NCI-H526 (cell line): ENCODE results near the gene OLFML2B.

Experiments
- DNase-seq, 2 experiments: peaks; one replicate each; lab custom pipeline; 2025; lab: John Stamatoyannopoulos, UW

Gene OLFML2B

GRCh38 chr1:162006081-162006480, 17.6 kb downstream of the OLFML2B start:
- no peak for DNase-seq

GRCh38 chr1:162004441-162004950, 19.2 kb downstream of the OLFML2B start:
- DNase-seq = no peak

GRCh38 chr1:162003830-162004215, 19.8 kb downstream of the OLFML2B start:
- DNase-seq = no peak

DNA sequence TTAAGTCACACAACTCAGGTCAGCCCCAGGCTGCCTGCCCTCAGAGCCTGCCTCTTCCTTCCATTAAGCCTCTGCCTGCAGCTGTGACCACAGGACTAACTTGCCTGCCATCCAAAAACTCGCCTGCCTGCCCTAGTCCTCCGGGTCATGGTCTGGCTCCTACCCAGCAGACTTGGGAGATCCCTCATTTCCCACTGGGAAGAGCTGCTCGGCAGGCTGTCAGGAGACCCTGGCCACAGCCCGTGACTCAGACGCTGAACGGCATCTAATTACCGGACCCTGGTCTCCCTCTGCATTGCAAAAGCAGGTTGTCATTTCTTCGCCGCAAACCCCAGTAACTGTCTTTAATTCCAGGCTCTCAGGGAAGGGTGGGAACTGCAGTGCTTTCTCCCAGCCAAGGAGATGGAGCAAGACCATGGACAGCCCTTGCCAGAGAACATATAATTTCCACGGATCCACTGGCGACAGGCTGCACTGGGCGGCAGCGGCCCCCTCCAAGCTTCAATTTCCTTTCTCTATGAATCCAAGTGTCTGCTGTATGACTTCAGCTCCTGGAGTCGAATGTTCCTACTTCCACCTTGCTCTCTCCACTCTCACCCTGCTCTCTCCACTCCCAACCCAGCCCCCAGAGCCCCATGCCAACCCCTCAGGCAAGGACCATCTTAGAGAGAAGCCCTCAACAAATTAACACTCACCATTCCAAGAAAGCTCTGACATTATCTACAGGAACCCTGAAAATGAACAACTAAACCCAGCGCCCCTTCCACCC, 20.4 kb downstream of the OLFML2B start:
- DNase-seq = no peak

DNA sequence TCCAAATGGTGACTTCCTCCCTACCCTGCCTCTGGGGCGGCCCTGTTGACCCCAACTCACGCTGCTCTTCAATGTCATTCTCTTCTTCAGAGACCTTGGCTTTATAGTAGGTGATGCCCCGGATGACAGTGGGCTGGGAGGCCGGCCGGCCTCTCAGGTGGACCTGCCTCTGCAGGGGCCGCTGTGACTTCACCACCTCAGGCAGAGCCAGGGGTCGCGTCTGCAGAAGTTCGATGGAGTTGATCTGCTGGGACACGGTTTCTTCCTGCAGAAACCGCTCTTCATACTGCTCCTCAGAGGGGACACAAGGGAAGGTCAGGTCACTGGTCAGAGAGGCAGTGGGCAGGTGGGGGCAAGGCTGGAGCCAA, 23.6 kb downstream of the OLFML2B start:
- no peak for DNase-seq

DNA sequence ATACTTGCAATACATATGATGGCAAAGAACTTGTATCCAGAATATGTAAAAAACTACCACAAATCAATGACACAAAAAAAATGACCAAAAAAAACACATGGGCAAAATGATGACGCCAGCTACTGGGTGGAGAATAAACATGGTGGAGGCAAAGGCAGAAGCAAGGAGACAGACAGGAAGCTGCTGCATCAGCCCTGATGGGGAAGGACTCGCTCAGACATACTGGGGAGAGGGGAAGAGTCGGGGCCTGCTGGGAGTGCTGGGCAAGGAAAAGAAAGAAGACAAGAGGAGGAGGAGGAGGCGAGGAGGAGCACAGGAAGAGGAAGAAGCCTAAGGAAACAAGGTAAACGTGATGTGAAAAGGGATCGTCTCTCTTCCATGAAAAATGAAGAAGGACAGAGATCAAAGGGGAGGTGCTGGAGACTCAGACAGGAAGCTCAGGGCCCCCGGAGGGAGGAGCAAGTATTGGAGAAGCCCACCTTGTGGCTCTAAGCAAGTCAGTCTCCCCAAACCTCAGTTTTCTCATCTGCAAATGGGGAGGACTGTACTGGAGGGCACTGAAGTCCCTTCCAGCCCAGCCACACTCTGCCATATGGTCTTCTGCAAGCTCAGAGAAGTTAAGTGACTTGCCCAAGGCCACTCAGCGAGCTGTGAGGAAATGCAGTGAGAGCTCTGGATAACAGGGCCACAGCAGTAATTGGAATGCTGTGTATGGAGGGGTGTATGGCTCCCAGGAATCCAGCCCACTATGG, 24.2 kb downstream of the OLFML2B start:
- no peak for DNase-seq

GRCh38 chr1:161998811-161999210, 24.9 kb downstream of the OLFML2B start:
- DNase-seq = no peak

DNA sequence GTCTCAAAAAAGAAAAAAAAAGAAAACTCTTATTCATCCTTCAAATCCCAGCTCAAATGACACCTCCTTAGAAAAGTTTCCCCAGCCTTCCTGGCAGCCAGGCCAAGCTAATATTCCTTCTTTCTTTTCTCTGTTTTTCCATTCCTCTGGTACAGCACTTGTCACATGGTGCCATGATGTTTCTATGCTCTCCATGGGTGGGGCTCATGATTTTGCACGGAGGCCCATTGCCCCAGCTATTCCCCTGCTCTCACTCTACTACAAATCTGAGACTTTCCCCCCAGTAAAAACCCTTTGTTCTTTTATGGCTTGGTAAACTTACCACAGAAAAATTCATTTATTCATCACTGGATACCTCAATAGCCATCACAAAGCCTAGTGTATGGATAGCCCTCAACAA, 26.5 kb downstream of the OLFML2B start:
- no peak for DNase-seq

- DNase-seq = no peak
These were observed 29.4 kb downstream of the OLFML2B start for GRCh38 chr1:161994175-161994668.

DNA sequence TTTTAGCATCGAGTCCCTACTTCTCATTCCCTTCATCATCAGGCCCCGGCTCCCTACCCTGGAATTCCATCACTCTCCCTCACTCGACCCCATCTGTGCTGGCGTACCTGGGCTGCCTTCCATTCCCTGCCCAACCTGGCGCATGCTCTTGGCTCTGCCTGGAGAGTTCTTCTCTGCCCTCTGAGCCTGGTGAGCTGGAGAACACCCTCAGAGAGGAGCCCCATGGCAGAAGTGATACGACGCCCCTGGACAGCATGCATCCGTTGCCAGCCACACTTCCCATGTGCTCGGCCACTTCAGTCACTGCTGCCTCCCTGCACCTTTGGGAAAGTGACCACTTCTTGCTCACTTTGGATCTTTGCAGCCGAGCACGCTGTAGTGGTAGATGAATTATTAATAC, 30.1 kb downstream of the OLFML2B start:
- DNase-seq = no peak

GRCh38 chr1:161989786-161990185, 33.9 kb downstream of the OLFML2B start:
- DNase-seq = no peak

GRCh38 chr1:161989108-161989507, 34.6 kb downstream of the OLFML2B start:
- DNase-seq = no peak

DNA sequence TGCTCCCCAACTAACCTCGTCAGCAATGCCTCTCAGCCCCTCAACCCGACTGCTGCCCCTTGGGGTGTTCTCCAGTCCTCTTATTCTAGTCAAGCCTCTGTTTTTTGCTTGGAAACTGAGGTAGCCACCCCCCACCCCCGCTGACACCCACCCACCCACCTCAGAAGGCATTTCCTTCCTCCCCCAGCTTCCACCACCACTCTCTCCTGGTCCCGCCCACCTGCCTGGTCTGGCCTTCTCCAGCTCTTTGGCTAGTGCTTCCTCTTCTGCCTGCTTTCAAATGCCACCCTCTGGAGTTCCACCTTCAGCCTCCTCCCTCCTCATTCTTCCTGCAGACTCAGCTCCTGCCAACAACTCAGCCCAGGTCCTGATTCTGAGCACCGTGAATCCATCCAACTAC, 35.3 kb downstream of the OLFML2B start:
- DNase-seq = no peak

DNA sequence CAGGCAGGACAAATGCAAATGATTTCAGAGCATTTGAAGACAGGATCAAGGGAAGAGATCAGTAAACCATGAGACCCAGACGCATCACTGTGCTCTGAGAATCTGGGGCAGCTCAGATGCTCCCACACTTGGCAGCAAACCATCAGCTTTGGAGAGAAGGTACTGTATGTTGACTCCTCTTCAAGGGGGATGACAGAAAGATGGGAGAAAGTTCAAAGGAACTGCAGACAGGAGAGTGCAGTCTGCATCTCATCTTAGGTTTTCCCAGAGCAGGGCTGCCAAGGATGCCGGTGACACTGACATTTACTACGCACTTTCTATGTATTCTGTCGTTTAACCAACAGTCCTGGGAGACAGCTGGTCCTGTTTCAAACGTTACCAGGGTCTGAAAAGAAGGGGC, 35.8 kb downstream of the OLFML2B start:
- DNase-seq = peak; percentile 12 to 70

- no peak for DNase-seq
These were observed 36.4 kb downstream of the OLFML2B start for GRCh38 chr1:161987303-161987702.

- no peak for DNase-seq
These were observed 37.3 kb downstream of the OLFML2B start for GRCh38 chr1:161986328-161986727.

DNA sequence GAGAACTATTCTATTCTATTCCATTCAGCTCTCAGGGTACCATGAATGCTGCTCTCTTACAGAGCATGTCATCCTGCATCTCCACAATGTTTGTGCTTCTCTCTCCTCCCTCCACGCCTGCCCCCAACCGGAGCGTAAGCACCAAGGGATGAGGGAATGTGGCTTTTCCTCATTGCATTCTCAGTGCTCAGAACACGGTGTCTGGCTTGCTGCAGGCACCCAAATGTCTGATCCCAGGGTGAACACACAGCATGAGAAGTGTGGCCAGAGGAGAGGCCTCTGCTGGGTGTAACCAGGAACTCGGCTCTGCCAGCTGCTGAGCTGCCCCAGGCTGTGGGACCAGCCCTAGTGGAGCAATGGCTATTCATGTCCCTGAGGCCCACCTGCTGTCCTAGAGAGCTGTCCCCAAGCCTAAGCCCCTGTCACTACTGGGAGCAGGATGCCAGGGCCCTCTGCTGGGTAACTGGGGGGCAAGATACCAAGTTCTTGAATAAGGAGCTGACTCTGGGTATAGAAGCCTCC, 38.3 kb downstream of the OLFML2B start:
- DNase-seq = no peak

GRCh38 chr1:161983725-161984124, 39.9 kb downstream of the OLFML2B start:
- no peak for DNase-seq

DNA sequence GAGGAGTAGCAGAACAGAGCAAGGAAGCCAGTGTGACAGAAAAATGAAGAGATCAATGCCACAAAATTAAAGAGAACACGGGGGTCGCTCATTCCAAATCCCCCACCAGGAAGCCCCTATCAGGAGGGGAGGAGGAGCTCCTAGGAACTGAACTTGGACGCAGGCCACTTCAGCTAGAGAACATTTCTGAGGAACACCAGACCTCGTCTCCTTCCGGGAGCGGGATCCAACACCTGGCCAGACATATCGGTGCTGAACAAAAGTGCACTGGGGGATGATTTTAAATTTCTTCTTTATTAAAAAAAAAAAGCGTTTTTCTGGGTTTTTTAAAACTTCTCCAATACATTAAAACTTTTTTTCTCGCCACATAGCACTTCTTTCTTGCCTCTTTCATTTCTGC, 40.8 kb downstream of the OLFML2B start:
- no peak for DNase-seq

- DNase-seq = no peak
These were observed 41.2 kb downstream of the OLFML2B start for GRCh38 chr1:161982507-161982895.

GRCh38 chr1:161981735-161982506, 41.7 kb downstream of the OLFML2B start:
- no peak for DNase-seq

DNA sequence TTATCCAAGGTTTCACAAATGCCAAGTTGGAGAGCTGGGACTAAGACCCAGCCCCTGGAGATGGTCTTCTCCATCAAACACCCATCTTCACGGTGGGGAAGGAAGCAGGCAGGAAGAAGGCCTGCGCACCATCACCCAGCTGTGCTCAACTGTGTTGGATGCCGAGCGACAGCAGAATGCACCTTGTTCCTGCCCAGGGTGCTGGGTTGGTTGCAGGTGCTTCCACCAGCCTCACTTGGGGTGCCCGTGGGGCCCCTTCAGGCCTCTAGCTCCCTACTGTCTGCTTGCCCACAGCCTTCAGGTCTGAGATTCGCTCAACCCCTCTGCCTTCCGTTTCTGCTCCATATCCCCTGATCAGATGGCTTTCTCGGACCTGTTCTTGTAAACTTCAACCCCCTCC, 42.5 kb downstream of the OLFML2B start:
- no peak for DNase-seq
